Osteoblast (primary cell): ENCODE results near the gene ANKRD24. TPM values are rescaled to one million over a fixed set of nuclear protein-coding genes. Genes with fewer than 3 reads are reported as not detected.
A peak's percentile ranks its signal among the peaks of the same experiment; 100 is the strongest.
"Not testable (repeated sequence)": the region's sequence is repeated elsewhere in the genome, so short reads cannot be mapped to it uniquely, and the experiment has no call there.

Experiments used
- DNase-seq: peaks from one replicate; pipeline ENCODE4 v3.0.0; 2011; ENCODE audit warnings: low spot score, mixed read lengths; ENCODE audit not compliant: insufficient read length; ENCODE audit errors: missing footprints
- H2AFZ ChIP-seq: 2 replicates; pipeline ENCODE4 v1.6.0; 2011; ENCODE audit warnings: mild to moderate bottlenecking, low read length
- H3K27ac ChIP-seq: 2 replicates; pipeline ENCODE4 v1.5.1; 2011; ENCODE audit warnings: mild to moderate bottlenecking, low read depth, low read length, moderate library complexity
- H3K27me3 ChIP-seq: 2 replicates; pipeline ENCODE4 v1.6.0; 2012; ENCODE audit warnings: mild to moderate bottlenecking, control low read depth, inconsistent platforms, low read length, moderate library complexity; ENCODE audit not compliant: insufficient read depth
- H3K36me3 ChIP-seq: 2 replicates; pipeline ENCODE4 v1.5.1; 2011; ENCODE audit warnings: mild to moderate bottlenecking, low read length, control low read depth, moderate library complexity; ENCODE audit not compliant: insufficient read depth
- H3K4me1 ChIP-seq: 2 replicates; pipeline ENCODE4 v1.5.1; 2011; ENCODE audit warnings: mild to moderate bottlenecking, low read length, control low read depth, moderate library complexity; ENCODE audit not compliant: insufficient read depth
- H3K4me2 ChIP-seq: 2 replicates; pipeline ENCODE4 v1.6.0; 2011; ENCODE audit warnings: mild to moderate bottlenecking, low read length; ENCODE audit not compliant: insufficient read depth
- H3K4me3 ChIP-seq: fragments of 200-600 bp; sonication (generic); 3 replicates; pipeline ENCODE4 v1.5.1; 2012; ENCODE audit warnings: mild to moderate bottlenecking, low read length, inconsistent platforms; ENCODE audit not compliant: insufficient read depth
- H3K79me2 ChIP-seq: 2 replicates; pipeline ENCODE4 v1.6.0; 2012; ENCODE audit warnings: mild to moderate bottlenecking, low read length, control low read depth, inconsistent platforms; ENCODE audit not compliant: insufficient read depth
- H3K9me3 ChIP-seq: 2 replicates; pipeline ENCODE4 v1.5.1; 2011; ENCODE audit warnings: low read depth, low read length, control low read depth
- H4K20me1 ChIP-seq: 2 replicates; pipeline ENCODE4 v1.6.0; 2012; ENCODE audit warnings: mild to moderate bottlenecking, low read length, control low read depth; ENCODE audit not compliant: insufficient read depth
- total RNA-seq: library from RNA; depleted of rRNA; stranded (reverse); fragments of >200 nt; gene quantifications from 2 replicates; pipeline ENCODE4 v1.2.3, GENCODE V29; 2012
- TF ChIP-seq, protein P1 (sequence below): IDR thresholded peaks from 2 replicates; pipeline ENCODE4 v1.5.1; 2011; ENCODE audit warnings: mild to moderate bottlenecking, low read depth, low read length, moderate library complexity; ENCODE audit errors: extremely low read depth

Gene ANKRD24
- total RNA-seq, 1 donor, result 0.72 TPM

DNA sequence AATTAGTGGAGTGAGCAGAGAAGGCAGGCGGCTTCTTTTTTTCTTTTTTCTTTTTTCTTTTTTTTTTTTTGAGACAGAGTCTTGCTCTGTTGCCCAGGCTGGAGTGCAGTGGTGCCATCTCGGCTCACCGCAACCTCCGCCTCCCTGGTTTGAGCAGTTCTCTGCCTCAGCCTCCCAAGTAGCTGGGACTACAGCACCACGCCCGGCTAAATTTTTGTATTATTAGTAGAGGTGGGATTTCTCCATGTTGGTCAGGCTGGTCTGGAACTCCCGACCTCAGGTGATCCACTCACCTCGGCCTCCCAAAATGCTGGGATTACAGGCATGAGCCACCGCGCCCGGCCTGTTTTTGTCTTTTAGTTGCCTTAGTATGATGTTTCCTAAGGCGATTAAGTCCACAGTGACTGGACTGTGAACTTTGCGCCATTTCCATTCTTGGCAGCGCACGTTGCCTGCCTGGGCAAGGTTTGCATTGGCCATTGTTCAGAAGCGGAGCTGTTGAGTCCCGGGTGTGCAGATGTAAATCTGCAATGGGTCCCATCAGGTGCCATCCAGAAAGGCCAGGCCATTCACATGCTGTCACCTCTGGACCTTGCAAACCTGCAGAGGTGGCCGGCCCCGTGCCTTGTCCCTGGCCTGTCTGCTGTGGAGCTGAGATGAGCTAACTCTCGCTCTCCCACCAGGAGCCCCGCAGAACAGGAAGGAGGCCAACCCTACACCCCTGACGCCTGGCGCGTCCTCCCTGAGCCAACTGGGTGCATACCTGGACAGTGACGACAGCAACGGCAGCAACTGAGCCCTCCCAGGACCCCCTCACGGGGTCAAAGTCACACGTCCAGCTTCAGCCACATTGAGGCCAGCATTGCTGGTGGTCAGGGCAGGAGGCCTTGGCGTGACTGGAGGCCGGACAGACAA is 85.7 kb downstream of the ANKRD24 start:
- no peaks in the 10 kb centered on the region for H3K27me3 ChIP-seq
- no peaks in the 10 kb centered on the region for H3K4me1 ChIP-seq
- H4K20me1 ChIP-seq, result no peaks in the 10 kb centered on the region
- H3K27ac ChIP-seq, result no peak overlapping the region
- no peak overlapping the region for H3K4me3 ChIP-seq
- H3K36me3 ChIP-seq, result peaks cover 12% of the 10 kb centered on the region
- H3K9me3 ChIP-seq, result no peaks in the 10 kb centered on the region
- H3K4me2 ChIP-seq, result no peak overlapping the region
- H2AFZ ChIP-seq, result no peak overlapping the region
- H3K79me2 ChIP-seq, result no peaks in the 10 kb centered on the region
- DNase-seq, result peak; percentile 69
- TF ChIP-seq, protein P1, sequence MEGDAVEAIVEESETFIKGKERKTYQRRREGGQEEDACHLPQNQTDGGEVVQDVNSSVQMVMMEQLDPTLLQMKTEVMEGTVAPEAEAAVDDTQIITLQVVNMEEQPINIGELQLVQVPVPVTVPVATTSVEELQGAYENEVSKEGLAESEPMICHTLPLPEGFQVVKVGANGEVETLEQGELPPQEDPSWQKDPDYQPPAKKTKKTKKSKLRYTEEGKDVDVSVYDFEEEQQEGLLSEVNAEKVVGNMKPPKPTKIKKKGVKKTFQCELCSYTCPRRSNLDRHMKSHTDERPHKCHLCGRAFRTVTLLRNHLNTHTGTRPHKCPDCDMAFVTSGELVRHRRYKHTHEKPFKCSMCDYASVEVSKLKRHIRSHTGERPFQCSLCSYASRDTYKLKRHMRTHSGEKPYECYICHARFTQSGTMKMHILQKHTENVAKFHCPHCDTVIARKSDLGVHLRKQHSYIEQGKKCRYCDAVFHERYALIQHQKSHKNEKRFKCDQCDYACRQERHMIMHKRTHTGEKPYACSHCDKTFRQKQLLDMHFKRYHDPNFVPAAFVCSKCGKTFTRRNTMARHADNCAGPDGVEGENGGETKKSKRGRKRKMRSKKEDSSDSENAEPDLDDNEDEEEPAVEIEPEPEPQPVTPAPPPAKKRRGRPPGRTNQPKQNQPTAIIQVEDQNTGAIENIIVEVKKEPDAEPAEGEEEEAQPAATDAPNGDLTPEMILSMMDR, result no peak

DNA sequence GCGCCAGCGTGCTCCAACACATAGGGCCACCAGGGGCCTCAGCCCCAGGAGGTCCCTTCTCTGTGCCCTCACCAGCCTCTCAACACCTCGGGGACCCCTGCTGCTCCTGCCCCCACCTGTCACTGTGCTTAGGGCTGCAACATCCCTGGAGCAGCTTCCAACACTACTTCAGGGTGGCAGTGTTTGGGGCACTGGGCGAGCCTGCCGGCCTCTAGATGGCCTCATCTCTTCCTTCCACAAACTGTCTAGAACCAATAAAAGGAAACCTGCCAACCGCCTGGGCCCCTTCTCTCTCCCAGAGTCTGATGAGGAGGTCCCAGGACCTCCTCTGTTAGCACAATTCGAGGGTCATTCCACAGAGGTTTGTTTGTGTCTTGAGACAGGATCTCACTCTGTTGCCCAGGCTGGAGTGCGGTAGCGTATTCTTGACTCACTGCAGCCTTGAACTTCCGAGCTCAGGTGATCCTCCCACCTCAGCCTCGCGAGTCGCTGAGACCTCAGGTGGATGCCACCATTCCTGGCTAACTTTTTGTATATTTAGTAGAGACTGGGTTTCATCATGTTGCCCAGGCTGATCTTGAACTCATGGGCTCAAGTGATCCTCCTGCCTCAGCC is 86.4 kb downstream of the ANKRD24 start:
- peak; percentile 34 for DNase-seq
- no peak overlapping the region for H3K4me2 ChIP-seq

DNA sequence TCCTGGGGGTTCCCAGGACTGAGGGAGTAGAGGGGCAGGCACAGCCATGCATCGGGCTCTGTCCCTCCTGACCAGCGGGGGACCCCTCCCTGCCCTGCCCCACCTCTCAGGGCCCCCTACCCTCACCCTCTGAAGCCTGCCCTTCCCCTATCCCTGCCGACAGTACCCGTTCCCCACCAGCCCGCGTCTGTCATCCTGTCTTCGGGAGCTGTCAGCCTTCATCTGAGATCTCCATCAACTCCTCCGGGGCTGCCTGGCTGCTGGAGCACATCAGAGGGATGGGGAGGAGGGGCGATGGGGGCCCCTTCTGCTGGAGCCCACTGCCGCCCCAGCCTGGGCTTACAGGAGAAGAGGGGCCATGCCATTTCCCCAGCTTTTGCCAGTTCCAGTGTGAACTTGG is 90.4 kb downstream of the ANKRD24 start:
- Histone ChIP-seq H3K9me3 (no peaks in the 10 kb centered on the region), H3K36me3 (peaks cover 8% of the 10 kb centered on the region), H2AFZ (no peak overlapping the region), H3K4me1 (no peaks in the 10 kb centered on the region), H4K20me1 (no peaks in the 10 kb centered on the region), H3K79me2 (no peaks in the 10 kb centered on the region), H3K27ac (no peak overlapping the region), H3K27me3 (peaks cover 7% of the 10 kb centered on the region), H3K4me3 (no peak overlapping the region), H3K4me2 (no peak overlapping the region)
- DNase-seq, result peak; percentile 25
- TF ChIP-seq, protein P1, result no peak

More for the DNA sequence above, 86.4 kb downstream of the ANKRD24 start:
- Histone ChIP-seq H3K9me3 (no peaks in the 10 kb centered on the region), H3K4me3 (no peak overlapping the region), H4K20me1 (no peaks in the 10 kb centered on the region), H3K79me2 (no peaks in the 10 kb centered on the region), H2AFZ (no peak overlapping the region), H3K36me3 (peaks cover 12% of the 10 kb centered on the region), H3K27ac (no peak overlapping the region), H3K27me3 (no peaks in the 10 kb centered on the region), H3K4me1 (no peaks in the 10 kb centered on the region)
- TF ChIP-seq, protein P1, result no peak

DNA sequence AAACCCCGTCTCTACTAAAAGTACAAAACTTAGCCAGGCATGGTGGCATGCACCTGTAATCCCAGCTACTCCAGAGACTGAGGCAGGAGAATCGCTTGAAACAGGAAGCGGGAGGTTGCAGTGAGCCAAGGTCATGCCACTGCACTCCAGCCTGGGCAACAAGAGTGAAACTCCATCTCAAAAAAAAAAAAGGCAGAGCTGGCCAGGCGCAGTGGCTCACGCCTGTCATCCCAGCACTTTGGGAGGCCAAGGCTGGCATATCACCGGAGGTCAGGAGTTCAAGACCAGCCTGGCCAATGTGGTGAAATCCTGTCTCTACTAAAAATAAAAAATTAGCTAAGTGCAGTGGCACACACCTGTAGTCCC is 91.8 kb downstream of the ANKRD24 start:
- not testable (repeated sequence) for H3K4me2 ChIP-seq, H3K9me3 ChIP-seq, H4K20me1 ChIP-seq

More for the DNA sequence above, 91.8 kb downstream of the ANKRD24 start:
- DNase-seq, H2AFZ ChIP-seq, H3K4me3 ChIP-seq, H3K27ac ChIP-seq, H3K36me3 ChIP-seq, H3K4me1 ChIP-seq, H3K79me2 ChIP-seq: not testable (repeated sequence)
- peaks cover 12% of the 10 kb centered on the region for H3K27me3 ChIP-seq

Other genes starting within 250 kb of the ANKRD24 start
- gene NMRK2, start 249.6 kb upstream of the ANKRD24 start, total RNA-seq, result not detected in 2 replicates
- 122 and 131 TPM in 2 replicates for gene DAPK3, start 211.6 kb upstream of the ANKRD24 start, total RNA-seq
- 2,656 and 2,968 TPM in 2 replicates for gene EEF2, start 197.2 kb upstream of the ANKRD24 start, total RNA-seq
- gene PIAS4, start 175.0 kb upstream of the ANKRD24 start, total RNA-seq, result 14.7 and 21.4 TPM in 2 replicates
- gene ZBTB7A, start 115.8 kb upstream of the ANKRD24 start, total RNA-seq, result 38.6 and 42.7 TPM in 2 replicates
- 221 and 233 TPM in 2 replicates for gene MAP2K2, start 58.6 kb upstream of the ANKRD24 start, total RNA-seq
- gene CREB3L3, start 29.1 kb upstream of the ANKRD24 start, total RNA-seq, result not detected in 2 replicates
- gene SIRT6, start 126 bp upstream of the ANKRD24 start, total RNA-seq, result 8.3 and 16.3 TPM in 2 replicates
- gene EBI3, start 46.8 kb downstream of the ANKRD24 start, total RNA-seq, result not detected in 2 replicates
- gene YJU2, start 64.4 kb downstream of the ANKRD24 start, total RNA-seq, result 15.3 and 17.0 TPM in 2 replicates
- not detected in 2 replicates for gene SHD, start 96.6 kb downstream of the ANKRD24 start, total RNA-seq
- gene TMIGD2, start 119.7 kb downstream of the ANKRD24 start, total RNA-seq, result not detected in 2 replicates
- 0.29 and 1.1 TPM in 2 replicates for gene FSD1, start 121.9 kb downstream of the ANKRD24 start, total RNA-seq
- gene STAP2, start 156.1 kb downstream of the ANKRD24 start, total RNA-seq, result 2.4 and 2.5 TPM in 2 replicates
- 6.8 and 6.9 TPM in 2 replicates for gene MPND, start 160.9 kb downstream of the ANKRD24 start, total RNA-seq
- gene SH3GL1, start 217.9 kb downstream of the ANKRD24 start, total RNA-seq, result 83.2 and 84.9 TPM in 2 replicates
- 3.6 and 5.6 TPM in 2 replicates for gene CHAF1A, start 220.0 kb downstream of the ANKRD24 start, total RNA-seq